ENCODE results near the gene ABHD16A. TPM values are rescaled to one million over a fixed set of nuclear protein-coding genes. Genes with fewer than 3 reads are reported as not detected.

The ABHD16A gene
- polyA plus RNA-seq, 6 donors from 2014 or later: 27.3 to 45.3 (median 33.4) TPM

GRCh38 chr6:31687860-31688693 lies 15.0 kb downstream of the ABHD16A start:
- Mint-ChIP-seq H3K9me3 (no peaks in the 10 kb centered on the region), H3K4me3 (no peak overlapping the region), H3K27ac (peak overlapping the region in 2 of 6 donors; percentile 10 to 84), H3K4me1 (peaks cover 18 to 23% (median 22%) of the 10 kb centered on the region in 3 donors), H3K36me3 (peaks cover 0 to 19% of the 10 kb centered on the region in 2 donors), H3K27me3 (no peaks in the 10 kb centered on the region)
- DNase-seq (no peak), ATAC-seq (ENCODE audit: low read depth in 2 of 2) (no peak)

DNA sequence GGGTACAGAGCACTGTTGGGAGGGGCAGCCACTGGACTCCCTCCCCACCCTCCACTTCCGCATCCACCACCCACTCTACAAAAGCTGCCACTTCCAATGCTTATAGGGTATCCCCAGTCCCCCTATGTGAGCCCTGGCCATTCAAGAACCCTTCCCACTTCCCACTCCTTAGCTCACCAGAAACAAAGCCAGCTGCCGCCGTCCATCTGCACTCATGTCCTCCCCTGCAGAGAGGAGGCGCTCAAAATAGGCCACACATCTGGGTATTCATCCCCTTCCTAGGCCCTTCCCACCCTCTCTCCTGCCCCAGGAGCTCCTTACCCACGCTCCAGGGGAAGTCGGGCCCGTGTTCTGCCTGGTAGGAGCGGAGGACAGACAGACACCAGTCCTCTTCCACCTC lies 15.8 kb downstream of the ABHD16A start:
- H3K27me3 Mint-ChIP-seq: no peaks in the 10 kb centered on the region
- H3K4me1 Mint-ChIP-seq: peaks cover 18 to 30% (median 19%) of the 10 kb centered on the region in 3 donors
- H3K9me3 Mint-ChIP-seq: no peaks in the 10 kb centered on the region
- no peak overlapping the region for H3K27ac Mint-ChIP-seq
- ATAC-seq (ENCODE audit: low read depth in 2 of 2) (no peak), DNase-seq (no peak)
- no peak overlapping the region for H3K4me3 Mint-ChIP-seq
- peaks cover 0 to 15% of the 10 kb centered on the region in 2 donors for H3K36me3 Mint-ChIP-seq

DNA sequence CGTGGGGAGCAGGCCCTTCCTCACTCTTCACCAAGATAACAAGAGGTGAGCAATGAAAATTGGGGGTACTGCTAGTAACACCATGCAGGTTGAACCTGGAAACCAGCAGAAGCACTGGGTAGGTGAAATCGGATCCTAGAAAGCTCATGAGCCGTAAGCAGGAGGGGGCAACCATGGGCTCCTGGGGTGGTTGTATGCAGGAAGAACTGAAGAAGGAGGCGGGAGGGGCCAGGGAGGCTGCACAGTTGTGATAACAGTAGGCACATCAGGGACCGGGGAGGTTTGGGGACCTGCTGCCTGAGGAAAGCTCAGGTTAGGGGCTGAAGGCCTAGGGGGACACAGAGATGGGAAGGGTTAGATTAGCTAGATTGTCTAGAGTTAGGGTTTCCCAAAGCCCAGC lies 16.6 kb downstream of the ABHD16A start:
- ATAC-seq (ENCODE audit: low read depth in 2 of 2): no peak
- Mint-ChIP-seq H3K4me1 (peaks cover 21 to 38% (median 21%) of the 10 kb centered on the region in 3 donors), H3K27me3 (no peaks in the 10 kb centered on the region), H3K36me3 (peaks cover 0 to 15% of the 10 kb centered on the region in 2 donors), H3K27ac (peak overlapping the region in 4 of 6 donors; percentile 7 to 91 (median 70)), H3K4me3 (no peak overlapping the region), H3K9me3 (no peaks in the 10 kb centered on the region)
- DNase-seq: no peak

DNA sequence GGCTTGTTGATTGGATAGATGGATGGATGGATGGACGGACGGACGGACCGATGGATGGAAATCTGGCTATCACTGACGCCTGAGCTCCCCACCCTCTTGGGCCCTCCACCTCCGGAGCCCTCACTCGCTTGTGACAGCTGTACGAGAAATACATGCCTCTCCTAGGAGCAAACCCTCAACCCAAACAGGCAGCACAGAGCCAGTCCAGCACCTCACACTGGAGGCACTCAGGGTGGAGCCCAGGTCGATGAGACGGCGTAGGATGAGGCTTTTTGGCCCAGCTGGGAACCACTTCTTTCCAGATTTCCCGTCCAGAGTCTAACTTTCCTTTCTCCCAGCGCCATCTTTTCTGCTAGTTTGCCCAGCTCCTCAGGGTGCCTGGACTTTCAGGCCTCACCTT lies 19.5 kb downstream of the ABHD16A start:
- H3K4me3 Mint-ChIP-seq: peak overlapping the region in 4 of 8 donors; percentile 57 to 79 (median 62)
- H3K27me3 Mint-ChIP-seq: no peaks in the 10 kb centered on the region
- peaks cover 17 to 40% (median 26%) of the 10 kb centered on the region in 3 donors for H3K4me1 Mint-ChIP-seq
- peak overlapping the region in 2 of 6 donors; percentile 3 to 91 for H3K27ac Mint-ChIP-seq
- DNase-seq (no peak), ATAC-seq (ENCODE audit: low read depth in 2 of 2) (no peak)
- H3K9me3 Mint-ChIP-seq: no peaks in the 10 kb centered on the region
- peaks cover 0 to 15% of the 10 kb centered on the region in 2 donors for H3K36me3 Mint-ChIP-seq

DNA sequence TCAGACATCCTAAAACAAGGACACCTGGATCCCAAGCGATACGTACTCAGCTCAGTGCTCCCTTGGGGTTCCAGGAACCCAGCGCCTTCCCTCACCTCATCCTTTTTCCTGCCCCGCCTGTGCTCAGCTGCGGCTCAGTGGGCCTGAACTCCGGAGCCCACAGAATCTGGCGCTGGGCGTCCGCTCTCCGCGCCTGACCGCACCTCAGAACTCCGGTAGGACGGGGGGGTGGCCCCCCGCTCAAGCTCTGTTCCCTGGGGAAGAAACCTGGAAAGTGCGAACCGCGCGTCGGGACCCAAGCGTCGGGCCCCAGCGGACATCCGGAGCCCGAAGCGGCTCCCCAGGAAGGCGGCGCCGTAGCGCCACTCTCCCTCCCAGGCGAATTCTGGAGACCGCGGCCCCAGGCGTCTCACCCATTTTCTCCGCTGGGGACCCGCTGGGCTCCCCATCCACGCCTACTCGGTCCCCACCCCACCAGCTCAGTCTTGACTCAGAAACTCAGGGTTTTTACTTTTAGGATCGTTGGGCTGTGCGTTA lies 21.9 kb downstream of the ABHD16A start:
- ATAC-seq (ENCODE audit: low read depth in 2 of 2): peak; percentile 61 to 64
- H3K9me3 Mint-ChIP-seq: no peaks in the 10 kb centered on the region
- peak overlapping the region; percentile 72 to 90 (median 85) for H3K4me3 Mint-ChIP-seq
- DNase-seq: peak; percentile 29
- H3K36me3 Mint-ChIP-seq: peaks cover 0 to 3% of the 10 kb centered on the region in 2 donors
- no peaks in the 10 kb centered on the region for H3K27me3 Mint-ChIP-seq
- H3K27ac Mint-ChIP-seq: peak overlapping the region in 5 of 6 donors; percentile 16 to 86 (median 73)
- H3K4me1 Mint-ChIP-seq: peaks cover 36 to 49% (median 42%) of the 10 kb centered on the region in 3 donors

- Mint-ChIP-seq H3K9me3 (no peaks in the 10 kb centered on the region), H3K36me3 (no peaks in the 10 kb centered on the region), H3K27me3 (no peaks in the 10 kb centered on the region), H3K4me3 (peak within 1 kb of the TSS; percentile 72 to 90 (median 85)), H3K4me1 (peaks cover 37 to 56% (median 45%) of the 10 kb centered on the region in 3 donors), H3K27ac (peak within 1 kb of the TSS; percentile 16 to 97 (median 87))
- peak; percentile 51 for DNase-seq
- peak; percentile 63 to 67 for ATAC-seq (ENCODE audit: low read depth in 2 of 2)
Measured at GRCh38 chr6:31680226-31681134, 22.6 kb downstream of the ABHD16A start, which contains the start of gene LY6G5C. Gene LY6G5C, minus strand, starts transcription at chr6:31681067. Its CDS starts 694 bp downstream, at chr6:31680373.

DNA sequence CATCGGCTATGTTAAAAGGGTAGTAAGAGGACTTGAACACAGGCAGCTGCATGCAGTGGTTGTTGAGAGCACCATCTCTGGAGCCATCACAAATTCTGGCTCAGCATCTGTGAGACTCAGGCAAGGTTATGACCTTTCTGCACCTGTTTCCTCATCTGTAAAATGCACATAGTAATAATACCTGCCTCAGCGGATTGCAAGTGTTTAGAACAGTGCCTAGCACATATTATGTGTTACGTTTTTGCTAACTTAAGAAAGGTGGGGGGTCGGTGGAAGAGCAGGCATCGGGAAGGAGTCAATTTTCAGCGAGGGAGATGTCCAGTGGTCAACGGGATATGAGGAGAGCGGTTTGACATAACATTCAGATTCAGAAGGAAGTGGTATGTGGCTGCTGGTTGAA lies 25.2 kb downstream of the ABHD16A start:
- H3K27me3 Mint-ChIP-seq: no peaks in the 10 kb centered on the region
- peak overlapping the region in 2 of 6 donors; percentile 6 to 90 for H3K27ac Mint-ChIP-seq
- peak overlapping the region in 1 of 8 donors; percentile 29 for H3K4me3 Mint-ChIP-seq
- peaks cover 0 to 6% of the 10 kb centered on the region in 2 donors for H3K36me3 Mint-ChIP-seq
- DNase-seq: no peak
- H3K4me1 Mint-ChIP-seq: peaks cover 37 to 49% (median 37%) of the 10 kb centered on the region in 3 donors
- ATAC-seq (ENCODE audit: low read depth in 2 of 2): no peak
- H3K9me3 Mint-ChIP-seq: no peaks in the 10 kb centered on the region

DNA sequence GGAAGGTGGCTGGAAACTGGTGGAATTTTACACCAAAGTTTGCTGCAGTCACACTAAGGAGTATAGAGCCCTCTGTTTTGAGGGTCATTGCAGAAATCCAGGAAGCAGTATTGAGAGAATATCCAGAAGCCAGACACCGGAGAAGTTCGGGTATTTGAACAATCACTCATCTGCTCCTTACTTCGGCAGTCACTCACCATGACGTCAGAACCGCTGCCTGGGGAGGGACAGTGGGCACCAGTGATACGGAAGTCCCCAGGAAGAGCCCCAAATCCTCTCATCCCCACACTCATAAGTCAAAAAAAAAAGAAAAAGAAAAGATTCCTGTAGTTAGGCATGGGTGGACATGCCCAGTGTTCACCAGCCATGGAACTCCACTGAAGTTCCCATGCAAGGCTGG lies 26.2 kb downstream of the ABHD16A start:
- Mint-ChIP-seq H3K36me3 (peaks cover 0 to 8% of the 10 kb centered on the region in 2 donors), H3K9me3 (no peaks in the 10 kb centered on the region), H3K27ac (peak overlapping the region in 3 of 6 donors; percentile 4 to 70 (median 29)), H3K4me1 (peaks cover 37 to 39% (median 37%) of the 10 kb centered on the region in 3 donors), H3K4me3 (no peak overlapping the region), H3K27me3 (no peaks in the 10 kb centered on the region)
- ATAC-seq (ENCODE audit: low read depth in 2 of 2): no peak
- no peak for DNase-seq

DNA sequence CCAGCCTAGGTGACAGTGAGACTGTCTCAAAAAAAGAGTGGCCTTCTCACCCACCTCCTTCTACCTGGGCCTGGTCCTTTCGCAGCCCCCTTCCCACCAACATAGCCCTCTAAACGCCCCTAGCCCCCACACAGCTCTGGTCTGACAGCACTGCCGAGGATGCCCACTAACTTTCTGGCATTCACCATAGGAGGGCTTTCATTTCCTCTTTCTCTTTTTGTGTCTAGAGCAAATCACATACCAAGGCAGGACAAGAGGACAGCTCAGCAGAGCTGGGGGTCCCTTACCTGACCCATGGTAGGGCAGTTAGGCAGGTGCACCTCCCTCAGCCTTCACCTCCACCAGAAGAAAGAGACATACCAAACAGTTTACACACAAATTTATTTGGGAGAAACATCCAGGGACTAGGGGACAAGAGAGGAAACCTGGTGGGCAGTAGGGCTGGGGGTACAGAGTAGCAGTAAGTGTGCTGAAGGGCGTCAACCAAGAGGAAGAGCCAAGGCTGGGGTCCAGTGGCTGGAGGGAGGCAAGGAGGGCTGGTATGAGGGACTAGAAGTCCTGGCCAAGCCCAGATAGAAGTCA lies 26.7 kb downstream of the ABHD16A start:
- Mint-ChIP-seq H3K36me3 (peaks cover 0 to 8% of the 10 kb centered on the region in 2 donors), H3K4me1 (peaks cover 34 to 35% (median 34%) of the 10 kb centered on the region in 3 donors), H3K9me3 (no peaks in the 10 kb centered on the region), H3K27ac (peak overlapping the region in 5 of 6 donors; percentile 4 to 92 (median 29)), H3K27me3 (no peaks in the 10 kb centered on the region), H3K4me3 (no peak overlapping the region)
- ATAC-seq (ENCODE audit: low read depth in 2 of 2) (peak; percentile 52 to 61), DNase-seq (no peak)

- peaks cover 4 to 17% of the 10 kb centered on the region in 2 donors for H3K36me3 Mint-ChIP-seq
- no peaks in the 10 kb centered on the region for H3K9me3 Mint-ChIP-seq
- H3K4me3 Mint-ChIP-seq: peak within 1 kb of the TSS in 2 of 8 donors; percentile 47 to 52
- DNase-seq: no peak
- H3K27ac Mint-ChIP-seq: peak within 1 kb of the TSS in 2 of 6 donors; percentile 38 to 84
- peaks cover 24 to 44% (median 32%) of the 10 kb centered on the region in 3 donors for H3K4me1 Mint-ChIP-seq
- H3K27me3 Mint-ChIP-seq: no peaks in the 10 kb centered on the region
- no peak for ATAC-seq (ENCODE audit: low read depth in 2 of 2)
Measured at GRCh38 chr6:31669676-31670075, 33.4 kb downstream of the ABHD16A start, which contains the start of gene LY6G5B. Gene LY6G5B, plus strand, starts transcription at chr6:31669976. Its CDS starts 975 bp downstream, at chr6:31670951.

GRCh38 chr6:31666337-31666965 lies 36.7 kb downstream of the ABHD16A start:
- ATAC-seq (ENCODE audit: low read depth in 2 of 2) (no peak), DNase-seq (no peak)
- peaks cover 45 to 73% (median 55%) of the 10 kb centered on the region in 3 donors for H3K4me1 Mint-ChIP-seq
- no peaks in the 10 kb centered on the region for H3K27me3 Mint-ChIP-seq
- H3K4me3 Mint-ChIP-seq: peak overlapping the region; percentile 94 to 99 (median 97)
- H3K9me3 Mint-ChIP-seq: no peaks in the 10 kb centered on the region
- H3K27ac Mint-ChIP-seq: peak overlapping the region; percentile 21 to 99 (median 99)
- H3K36me3 Mint-ChIP-seq: peaks cover 4 to 26% of the 10 kb centered on the region in 2 donors
